GM19455 (cell line): ENCODE results near the gene ATP12A.

Source experiments
- ATAC-seq: cut with Tn5 transposase; IDR thresholded peaks from one replicate; pipeline ENCODE4 v1.9.1; 2021; ENCODE audit not compliant: unreplicated experiment

The ATP12A gene

DNA sequence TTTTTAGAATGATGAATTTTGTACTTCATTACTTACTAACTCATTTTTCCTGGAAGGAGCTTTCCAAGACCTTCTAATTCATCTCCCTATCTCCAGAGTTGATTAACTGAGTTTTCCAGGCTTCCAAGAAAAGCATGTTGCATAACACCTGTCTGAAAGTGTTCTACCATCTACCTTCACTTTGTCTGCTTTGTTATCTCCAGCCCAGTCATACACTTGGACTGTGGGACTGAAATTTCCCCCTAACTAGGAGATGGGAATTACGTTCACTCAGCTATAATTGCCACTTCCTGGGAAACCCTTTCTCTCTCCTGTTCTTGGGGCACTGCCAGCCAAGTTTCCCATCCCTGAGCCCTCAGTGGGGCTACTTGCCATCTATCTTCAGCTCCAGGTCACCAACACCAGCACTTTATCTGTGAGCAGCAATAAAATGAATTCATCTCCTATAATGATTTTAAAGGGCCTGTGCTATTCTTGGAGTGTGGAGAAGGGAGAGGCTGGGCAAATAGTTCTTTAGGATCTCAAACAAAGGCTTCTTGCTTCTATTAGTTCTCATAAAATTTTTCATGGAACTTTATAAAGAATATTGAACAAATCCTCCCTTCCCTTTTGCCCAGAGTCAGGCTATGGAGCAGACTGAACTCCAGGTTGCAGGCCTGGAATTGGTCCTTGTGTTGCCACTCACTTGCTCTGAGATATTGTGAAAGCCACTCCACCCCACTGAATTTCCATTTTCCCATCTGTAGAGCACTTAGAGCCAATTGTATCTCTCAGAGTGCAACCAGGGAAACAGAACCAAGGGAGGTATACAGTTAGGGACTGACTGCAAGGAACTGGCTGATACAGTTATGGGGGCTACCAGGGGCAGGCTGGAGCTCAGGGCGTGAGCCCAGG, 17.8 kb upstream of the ATP12A start:
- no peak for ATAC-seq

- ATAC-seq, result no peak
Measured at GRCh38 chr13:24663089-24663395, 17.2 kb upstream of the ATP12A start.

GRCh38 chr13:24663586-24663985, 16.6 kb upstream of the ATP12A start:
- no peak for ATAC-seq

DNA sequence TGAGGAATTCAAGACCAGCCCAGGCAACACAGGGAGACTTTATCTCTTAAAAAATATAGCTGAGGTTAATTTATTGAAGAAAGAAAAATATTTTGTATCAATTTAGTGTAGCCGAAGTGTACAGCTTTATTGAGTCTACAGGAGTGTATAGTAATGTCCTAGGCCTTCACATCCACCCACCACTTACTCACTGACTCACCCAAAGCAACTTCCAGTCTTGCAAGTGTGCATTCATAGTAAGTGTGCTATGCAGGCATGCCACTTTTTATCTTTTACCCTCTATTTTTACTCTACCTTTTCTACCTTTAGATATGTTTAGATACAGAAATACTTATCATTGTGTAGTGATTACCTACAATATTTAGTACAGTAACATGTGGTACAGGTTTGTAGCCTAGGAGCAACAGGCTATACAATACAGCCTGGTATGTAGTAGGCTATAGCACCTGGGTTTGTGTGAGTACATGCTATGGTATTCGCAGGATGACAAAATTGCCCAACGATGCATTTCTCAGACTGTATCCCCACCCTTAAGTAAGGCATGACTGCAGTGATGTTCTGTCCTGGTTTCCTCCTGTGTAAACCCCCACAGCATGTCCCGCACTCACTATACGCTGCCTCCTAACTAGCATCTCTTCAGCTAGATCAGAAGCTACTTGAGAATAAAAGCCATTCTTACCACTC, 15.3 kb upstream of the ATP12A start:
- no peak for ATAC-seq

GRCh38 chr13:24668511-24668910, 11.7 kb upstream of the ATP12A start:
- no peak for ATAC-seq

DNA sequence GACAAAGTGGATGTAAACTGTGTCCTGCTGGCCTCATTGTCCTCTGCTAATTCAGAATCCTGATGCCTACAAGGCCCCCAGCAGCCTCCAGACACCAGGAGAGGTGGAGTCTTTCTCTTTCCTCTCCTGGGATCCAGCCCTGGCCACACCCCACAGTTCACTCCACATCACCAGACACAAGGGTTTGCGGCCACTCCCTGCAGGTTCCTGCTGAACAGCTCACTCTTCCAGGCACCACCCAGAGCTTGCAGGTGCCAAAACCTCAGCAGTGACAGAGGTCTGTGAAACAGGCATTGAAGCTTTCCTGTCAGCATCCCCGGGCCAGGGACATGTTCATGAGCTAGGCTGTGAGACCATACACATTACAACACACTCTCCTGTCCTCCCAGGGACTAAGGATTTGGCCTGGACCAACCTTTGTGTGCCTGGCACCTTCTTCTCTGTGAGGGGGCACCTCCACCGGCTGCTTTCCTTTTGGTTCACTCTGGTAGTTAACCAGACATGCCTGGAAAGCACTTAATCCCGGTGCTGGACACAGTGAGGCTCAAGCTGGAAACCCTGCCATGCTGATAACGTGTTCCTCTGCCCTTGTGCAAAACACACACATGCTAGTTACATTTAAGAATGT, 11.1 kb upstream of the ATP12A start:
- no peak for ATAC-seq

DNA sequence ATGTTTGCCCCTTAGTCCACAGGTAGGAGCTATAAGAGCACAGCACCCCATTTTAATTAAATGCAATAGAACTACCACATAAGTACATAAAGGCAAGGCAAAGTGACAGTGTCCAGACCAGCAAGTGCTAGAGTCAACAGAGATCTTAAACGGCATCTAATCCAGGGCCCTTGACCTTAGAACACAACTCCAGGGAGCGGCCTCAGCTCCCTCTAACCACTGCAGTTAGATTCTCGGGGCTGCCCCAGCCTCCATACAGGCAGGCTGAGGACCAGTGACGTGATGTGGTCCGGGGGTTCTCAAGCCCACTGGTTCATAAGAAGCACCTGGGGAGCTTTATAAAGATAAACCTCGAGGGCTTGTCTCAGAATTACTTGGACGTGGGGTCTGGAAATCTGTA, 10.0 kb upstream of the ATP12A start:
- no peak for ATAC-seq

GRCh38 chr13:24670961-24671381, 9.2 kb upstream of the ATP12A start:
- no peak for ATAC-seq

DNA sequence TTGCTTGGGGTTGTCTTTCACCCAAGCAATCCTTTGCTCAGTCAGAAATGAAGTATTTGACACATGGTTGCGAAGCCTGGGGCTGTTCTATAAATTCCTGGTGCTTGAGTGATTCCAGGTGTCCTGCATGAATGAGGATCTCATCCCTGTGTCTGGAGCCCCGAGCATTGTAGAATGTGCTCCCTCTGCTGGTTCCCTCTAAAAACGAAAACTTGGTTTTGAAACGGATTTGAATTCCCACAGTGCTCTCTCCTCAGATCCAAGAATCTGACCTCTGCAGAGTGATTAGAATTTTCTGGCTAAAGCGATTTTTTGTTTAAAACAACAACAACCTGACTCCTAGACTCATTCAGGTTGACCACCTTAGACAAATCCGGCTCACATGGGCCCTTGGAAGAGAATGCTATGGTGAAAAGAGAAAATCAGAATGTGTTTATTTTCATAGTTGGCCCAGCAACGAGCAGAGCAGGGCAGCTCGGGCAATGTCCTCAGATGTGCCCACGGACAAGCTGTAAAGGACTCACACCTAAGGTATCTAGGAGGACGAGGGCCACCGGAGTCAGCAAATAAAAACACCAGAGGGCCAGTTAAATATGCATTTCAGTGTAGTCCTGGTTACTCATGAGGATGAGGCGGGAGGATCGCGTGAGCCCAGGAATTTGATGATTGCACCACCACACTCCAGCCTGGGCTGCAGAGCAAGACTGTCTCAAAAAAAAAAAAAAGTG, 8.7 kb upstream of the ATP12A start:
- ATAC-seq, result no peak

DNA sequence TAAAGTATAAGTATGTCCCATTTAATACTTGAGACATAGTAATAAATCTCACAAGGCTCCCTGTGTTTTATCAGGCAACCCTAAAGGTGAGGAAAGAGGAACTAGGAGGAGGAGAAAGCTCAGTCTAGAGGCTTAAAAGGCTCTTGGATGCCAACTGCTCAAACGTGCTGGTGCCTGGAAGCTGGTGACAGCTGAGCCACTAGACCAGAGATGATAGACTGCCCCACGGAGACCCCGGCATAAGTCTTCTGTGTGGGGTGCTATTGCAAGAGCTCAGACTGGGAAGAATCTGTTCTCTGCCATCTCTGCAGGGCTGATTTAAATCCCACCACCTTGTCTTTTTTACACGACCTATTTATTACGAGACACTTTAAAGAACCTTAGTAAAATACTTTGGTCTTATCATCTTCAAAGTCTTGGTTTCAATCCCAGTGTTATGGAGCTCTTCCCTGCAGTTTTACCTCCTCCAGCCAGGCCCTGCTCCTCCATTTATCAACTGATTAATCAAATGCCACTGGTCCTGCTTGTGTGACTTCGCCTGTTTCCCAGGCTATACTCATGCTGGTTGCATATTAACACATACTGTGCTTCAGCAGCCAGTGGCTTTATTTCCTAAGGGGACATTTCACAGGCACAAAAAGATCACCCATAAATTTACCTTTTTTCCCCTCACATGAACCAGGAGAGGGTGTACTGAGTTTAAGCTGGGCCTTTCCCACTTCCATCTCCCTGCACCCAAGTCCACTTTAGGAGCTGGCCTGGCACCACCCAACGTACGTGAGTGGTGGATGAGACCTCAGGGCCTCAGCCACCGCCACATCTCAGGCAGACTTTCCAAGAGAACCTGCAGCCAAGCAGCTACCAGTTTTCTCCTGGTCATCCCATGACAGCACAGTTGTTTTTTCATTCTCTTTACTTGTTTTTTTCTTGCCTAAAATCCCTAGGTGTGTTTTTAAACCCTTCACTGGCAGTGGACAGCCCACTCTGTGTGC, 7.8 kb upstream of the ATP12A start:
- no peak for ATAC-seq

- no peak for ATAC-seq
Measured at GRCh38 chr13:24675806-24676570, 4.2 kb upstream of the ATP12A start.

- no peak for ATAC-seq
Measured at GRCh38 chr13:24678151-24678550, 2.1 kb upstream of the ATP12A start.

GRCh38 chr13:24679686-24680085, 522 bp upstream of the ATP12A start:
- no peak for ATAC-seq

GRCh38 chr13:24680921-24681604, 855 bp downstream of the ATP12A start:
- no peak for ATAC-seq

- ATAC-seq, result no peak
Measured at GRCh38 chr13:24681930-24682329, 1.7 kb downstream of the ATP12A start.

DNA sequence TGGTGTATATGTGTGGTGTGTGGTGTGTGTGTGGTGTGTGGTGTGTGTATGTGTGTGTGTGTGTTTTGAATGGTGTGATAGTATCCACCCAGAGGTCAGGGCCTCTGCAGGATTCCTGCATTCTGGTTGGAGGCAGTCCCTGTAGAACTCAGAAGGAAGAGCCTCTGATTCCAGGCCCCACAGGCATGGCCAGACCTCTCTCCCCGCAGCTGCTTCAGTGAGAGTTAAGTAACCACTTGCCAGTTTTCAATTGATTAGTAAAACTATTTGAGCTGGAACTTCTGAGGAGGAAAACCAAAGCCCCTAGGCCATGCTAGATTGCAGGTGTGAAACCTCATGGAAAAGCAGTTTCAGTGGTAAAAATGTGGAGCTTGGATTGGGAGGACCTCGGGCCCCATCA, 2.1 kb downstream of the ATP12A start:
- no peak for ATAC-seq

DNA sequence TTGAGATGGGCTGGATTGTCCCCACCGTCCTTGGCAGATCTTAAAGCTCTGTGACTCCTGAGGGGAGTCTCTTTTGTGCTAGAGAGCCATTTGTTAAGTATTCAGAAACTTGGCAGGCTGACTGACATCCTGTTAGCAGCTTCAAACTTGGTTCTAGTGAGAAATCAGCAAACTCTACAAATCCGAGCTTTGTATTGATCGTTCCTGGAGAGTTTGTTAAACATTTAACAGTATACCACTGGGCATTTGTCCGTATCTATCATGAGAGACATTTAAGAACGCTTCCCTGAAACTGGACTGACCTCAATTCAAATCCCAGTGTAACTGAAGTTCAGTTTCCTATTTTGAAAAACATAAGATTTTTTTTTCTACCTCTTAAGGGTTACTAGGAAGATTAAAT, 3.1 kb downstream of the ATP12A start:
- no peak for ATAC-seq

DNA sequence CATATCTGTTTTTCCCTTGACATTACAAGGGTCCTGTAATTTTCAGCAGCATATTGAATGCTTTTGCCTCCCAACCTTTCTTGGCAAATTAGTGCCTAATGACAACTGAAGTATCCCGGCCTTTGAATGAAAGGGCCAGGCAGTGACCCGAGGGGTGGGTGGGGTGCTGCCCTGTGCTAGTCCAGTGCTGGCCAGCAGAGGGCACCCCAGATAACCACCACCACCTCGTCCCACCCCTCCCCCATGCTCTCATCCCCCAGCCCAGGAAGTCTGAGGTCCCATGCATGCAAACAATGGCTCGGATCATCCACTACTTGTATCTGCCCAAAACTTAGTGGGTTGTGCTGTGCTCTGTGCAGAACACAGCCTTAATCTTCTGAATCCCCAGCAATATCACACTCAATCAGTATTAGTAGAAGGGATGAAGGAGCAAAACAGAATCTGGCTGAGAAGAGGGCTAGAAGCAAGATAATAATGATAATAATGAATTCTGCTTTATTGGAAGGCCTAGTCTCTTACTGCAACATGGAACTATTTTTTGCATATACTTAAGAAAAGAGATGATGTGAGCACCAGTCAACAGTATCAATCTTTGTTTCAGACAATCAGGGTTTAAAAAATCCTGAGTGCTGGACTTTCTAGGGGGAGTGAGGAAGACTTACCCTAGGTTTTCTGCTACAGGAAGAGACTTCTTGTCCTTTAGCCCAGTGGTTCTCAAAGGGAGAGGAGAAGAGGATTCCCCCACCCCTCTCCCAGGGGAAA, 3.8 kb downstream of the ATP12A start:
- ATAC-seq, result no peak
